Endothelial cell of umbilical vein (primary cell): ENCODE results near the gene SLC24A1.

Experiments used
- CTCF ChIP-seq, 2 donors: IDR thresholded peaks; 1 replicate in 1 of 2; 2 replicates in 1 of 2; pipeline ENCODE4 v1.5.1; 2011; ENCODE audit warnings: low read length in 2 of 2, mild to moderate bottlenecking in 2 of 2, moderate library complexity in 2 of 2, control low read depth in 1 of 2, inconsistent platforms in 1 of 2, low read depth in 1 of 2; ENCODE audit not compliant: insufficient read depth in 1 of 2; ENCODE audit errors: extremely low read depth in 1 of 2
- EZH2 ChIP-seq: IDR thresholded peaks from 2 replicates; pipeline ENCODE4 v1.6.1; 2012; ENCODE audit warnings: borderline replicate concordance, low read depth, mild to moderate bottlenecking, moderate library complexity, low read length, inconsistent platforms; ENCODE audit not compliant: severe bottlenecking
- MYC ChIP-seq: IDR thresholded peaks from one replicate; pipeline ENCODE4 v1.6.1; 2011; ENCODE audit warnings: mild to moderate bottlenecking, low read depth, low read length
- POLR2A ChIP-seq: IDR thresholded peaks from 2 replicates; pipeline ENCODE4 v1.6.1; 2012; ENCODE audit warnings: low read depth, mild to moderate bottlenecking, control low read depth, low read length
- POLR2AphosphoS5 ChIP-seq: IDR thresholded peaks from 2 replicates; pipeline ENCODE4 v1.6.1; 2012; ENCODE audit warnings: low read depth, mild to moderate bottlenecking, control low read depth, low read length, moderate library complexity; ENCODE audit not compliant: insufficient read depth

- no peak for TF ChIP-seq CTCF (IDR thresholded peaks at IDR 0.05; ENCODE audit: extremely low read depth in 1 of 2, insufficient read depth in 1 of 2, low read depth in 1 of 2, low read length in 2 of 2)
- TF ChIP-seq POLR2A = no peak
- TF ChIP-seq EZH2 = no peak
- TF ChIP-seq MYC = no peak
- TF ChIP-seq POLR2AphosphoS5 = no peak
Observed at GRCh38 chr15:65688462-65688861, 66.7 kb downstream of the SLC24A1 start.
